Activated CD4-positive, CD25-positive, alpha-beta regulatory T cell treated with anti-CD3 and anti-CD28 coated beads, Interleukin-2, amount 50 U/mL, for 24 hours (primary cell): Measurements from ENCODE around the gene SV2C.
"Not testable (repeated sequence)": the region's sequence is repeated elsewhere in the genome, so short reads cannot be mapped to it uniquely, and the experiment has no call there.

Experiments
- ATAC-seq, 2 donors: fragments of 150-1000 bp; cut with Tn5 transposase; one replicate each; pipeline ENCODE4 v1.10.0; 2021; ENCODE audit warnings: mild to moderate bottlenecking in 1 of 2, moderate library complexity in 1 of 2

SV2C gene

DNA sequence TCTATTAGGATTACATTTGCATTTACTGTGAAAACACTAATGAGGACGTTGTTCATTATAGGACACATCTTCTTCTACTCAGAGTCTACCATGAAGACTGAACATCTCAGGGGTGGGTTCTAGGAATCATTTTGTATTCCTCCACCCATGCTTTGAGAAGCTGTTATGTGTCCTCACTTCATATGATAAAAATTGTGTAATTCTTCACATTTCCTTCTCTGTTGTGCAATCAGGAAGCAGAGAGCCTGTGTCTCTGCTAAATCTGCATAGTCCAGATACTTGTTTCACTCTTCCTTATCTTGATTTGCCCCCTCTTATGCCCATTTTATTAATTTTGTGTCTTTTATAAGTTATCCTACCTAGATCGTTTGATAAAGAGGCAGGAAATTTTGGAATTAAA, 222.1 kb downstream of the SV2C start:
- no peak for ATAC-seq

DNA sequence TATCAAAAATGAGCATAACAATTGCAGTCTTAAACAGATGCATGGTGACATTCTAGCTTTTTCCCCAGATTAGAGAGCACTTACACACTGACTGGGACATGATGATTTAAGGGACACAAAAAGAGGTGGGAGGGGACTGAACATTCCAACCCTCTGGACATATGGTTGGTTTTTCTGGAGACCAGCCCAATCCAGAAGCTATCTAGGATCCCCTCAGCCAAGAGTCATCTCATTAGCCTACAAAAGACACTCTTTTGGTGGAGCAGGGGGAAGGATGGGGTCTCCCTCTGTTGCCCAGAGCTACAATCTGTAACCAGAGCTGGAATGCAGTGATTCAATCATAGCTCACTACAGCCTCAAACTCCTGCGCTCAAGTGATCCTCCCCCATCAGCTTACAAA, 222.6 kb downstream of the SV2C start:
- ATAC-seq: no peak

DNA sequence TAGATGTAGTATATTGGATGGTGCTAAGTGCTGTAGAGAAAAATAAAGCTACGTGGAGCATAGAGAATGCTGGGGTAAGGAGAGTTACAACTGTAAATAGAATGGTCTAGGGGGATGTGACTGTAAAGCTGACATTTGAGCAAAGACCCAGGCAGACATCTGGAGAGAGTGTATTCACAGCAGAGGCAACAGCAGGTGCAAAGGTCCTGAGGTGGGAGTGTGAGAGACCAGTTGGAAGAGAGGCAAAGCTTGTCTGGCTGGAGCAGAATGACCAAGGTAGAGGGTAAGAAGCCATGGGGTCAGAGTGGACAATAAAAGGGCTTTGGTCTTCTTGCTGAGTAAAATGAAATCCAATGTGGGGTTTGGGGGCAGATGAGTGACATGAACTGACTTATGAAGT, 227.0 kb downstream of the SV2C start:
- ATAC-seq: no peak

DNA sequence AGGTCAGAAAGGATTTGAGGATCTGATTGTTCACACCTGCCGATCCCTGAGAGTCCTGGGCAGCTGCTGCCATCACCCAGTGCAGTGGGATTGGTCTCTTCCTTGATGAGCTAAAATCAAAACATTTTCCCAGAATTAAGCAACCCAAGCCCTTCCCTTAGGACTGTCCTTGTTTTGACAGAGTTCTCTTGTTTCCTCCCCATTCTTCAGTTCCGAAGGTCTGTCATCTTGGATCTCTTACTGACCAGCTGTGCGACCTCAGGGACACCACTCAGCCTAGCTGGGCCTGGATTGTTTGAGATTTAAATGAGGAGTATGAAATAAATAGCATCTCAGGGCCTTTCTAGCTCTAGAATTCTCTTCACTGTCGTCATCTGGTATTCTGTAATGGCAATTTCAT, 229.6 kb downstream of the SV2C start:
- ATAC-seq: no peak

DNA sequence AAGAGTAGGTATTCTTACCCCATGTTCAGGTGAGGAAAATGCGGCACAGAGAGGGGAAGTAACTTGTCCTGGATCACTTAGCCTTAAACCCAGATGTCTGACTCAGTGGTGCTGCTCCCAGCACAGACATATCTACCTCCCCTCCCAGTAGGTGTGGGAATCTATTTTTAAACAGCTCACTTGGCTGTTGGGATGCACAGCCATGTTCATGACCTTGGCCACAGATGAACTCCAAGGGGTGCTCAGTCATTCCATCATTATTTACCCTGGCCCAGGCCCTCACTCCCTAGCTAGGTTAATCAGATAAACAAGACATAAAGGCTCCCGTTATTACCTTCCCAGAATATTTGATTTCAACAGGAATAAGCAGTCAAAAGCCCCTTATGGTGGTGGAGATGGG, 231.5 kb downstream of the SV2C start:
- no peak for ATAC-seq

DNA sequence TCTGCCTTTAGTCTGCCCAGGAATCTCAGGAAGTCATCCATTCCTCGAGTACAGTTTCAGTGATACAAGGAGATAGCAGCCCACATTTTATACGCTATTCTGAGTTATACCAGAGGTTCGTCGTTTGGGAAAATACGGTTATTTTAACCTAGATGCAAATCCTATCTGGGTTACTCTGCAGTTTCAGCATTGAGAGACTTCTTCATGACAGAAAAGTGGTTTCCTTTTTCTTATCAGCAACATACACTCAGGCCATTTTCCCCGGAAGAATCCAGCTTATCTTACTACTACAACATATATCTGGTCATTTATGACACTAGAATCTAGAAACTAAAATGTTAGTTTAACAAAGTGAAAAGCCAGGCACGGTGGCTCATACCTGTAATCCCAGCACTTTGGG, 236.5 kb downstream of the SV2C start:
- ATAC-seq: no peak

DNA sequence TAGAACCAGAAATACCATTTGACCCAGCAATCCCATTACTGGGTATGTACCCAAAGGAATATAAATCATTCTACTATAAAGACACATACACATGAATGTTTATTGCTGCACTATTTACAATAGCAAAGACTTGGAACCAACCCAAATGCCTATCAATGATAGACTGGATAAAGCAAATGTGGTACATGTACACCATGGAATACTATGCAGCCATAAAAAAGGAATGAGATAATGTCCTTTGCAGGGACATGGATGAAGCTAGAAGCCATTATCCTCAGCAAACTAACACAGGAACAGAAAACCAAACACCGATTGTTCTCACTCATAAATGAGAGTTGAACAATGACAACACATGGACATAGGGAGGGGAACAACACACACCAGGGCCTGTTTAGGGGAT, 240.3 kb downstream of the SV2C start:
- not testable (repeated sequence) for ATAC-seq

DNA sequence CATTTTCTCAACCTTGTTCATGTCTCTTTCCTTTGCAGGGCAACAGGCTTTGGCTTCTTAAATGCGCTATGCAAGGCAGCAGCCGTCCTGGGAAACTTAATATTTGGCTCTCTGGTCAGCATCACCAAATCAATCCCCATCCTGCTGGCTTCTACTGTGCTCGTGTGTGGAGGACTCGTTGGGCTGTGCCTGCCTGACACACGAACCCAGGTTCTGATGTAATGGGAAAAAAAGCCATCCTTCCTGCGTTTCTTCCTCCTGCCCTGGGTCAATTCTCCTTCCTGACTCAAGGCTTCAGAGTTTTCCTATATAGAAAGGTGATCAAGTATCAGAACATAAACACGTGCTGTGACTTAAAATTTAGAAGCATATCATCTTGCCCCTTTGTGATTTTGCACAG, 242.1 kb downstream of the SV2C start:
- ATAC-seq: no peak

DNA sequence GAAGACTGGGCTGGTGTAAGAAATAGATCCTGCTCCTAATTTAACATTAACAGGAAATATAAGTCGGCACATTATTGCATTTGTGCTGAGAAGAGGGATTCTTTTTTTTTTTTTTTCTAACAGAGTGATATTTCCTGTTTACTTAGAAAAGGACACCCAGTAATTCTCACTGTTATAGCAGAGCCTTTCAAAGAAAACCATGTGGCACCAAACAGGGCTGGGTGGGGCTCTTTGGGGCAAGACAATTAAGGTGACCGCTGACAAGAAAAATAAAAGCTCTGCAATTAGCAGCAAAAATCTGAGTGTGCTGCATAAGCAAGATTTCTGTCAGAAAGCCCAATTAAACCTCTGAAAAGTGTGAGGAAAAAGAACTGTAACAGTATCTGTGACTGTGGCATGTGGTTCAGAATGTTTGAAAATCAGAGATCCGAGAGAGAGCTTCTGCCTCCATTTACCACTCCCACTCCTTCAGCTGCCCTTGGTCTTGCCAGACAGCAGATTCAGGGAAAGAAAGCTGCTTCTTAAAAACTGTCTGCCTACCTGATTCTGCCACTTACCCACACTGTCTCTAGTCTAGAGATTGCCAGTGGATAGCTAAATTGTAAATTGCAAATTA, 242.8 kb downstream of the SV2C start:
- ATAC-seq: peak; percentile 61 to 64

DNA sequence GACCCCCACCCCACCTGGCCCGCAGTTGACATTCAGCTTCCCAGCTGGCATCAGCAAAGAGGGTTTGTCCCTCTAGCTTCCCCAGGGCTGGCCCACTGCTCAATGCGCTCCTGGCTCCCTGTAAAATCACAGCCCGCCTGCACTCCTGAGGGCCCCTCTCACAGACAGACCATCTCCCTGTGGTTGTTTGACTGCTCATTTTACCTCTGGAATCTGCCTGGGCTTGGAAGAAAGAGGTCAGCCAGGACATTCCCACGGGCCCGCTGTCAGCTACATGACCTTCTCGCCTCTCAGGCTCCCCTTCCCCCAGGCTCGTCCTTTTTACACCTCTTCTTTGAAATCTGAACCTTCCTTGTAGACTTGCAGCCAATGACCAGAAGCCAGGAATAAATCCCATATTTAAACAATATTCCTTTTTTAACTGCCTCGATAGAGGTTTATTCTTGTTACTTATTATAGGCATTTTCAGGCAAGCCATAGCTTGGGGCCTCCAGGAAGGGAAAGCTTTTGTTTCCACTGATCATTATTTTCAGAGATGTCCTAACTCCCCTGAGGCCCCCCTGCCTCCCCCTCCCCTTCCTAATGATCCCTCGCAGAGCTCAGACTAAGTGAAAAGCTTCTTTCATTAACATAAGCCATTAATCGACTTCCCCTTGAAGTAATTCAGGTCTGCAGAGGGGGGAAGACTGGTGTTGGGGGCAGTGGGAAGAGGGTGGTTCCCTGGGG, 243.6 kb downstream of the SV2C start:
- ATAC-seq: no peak

DNA sequence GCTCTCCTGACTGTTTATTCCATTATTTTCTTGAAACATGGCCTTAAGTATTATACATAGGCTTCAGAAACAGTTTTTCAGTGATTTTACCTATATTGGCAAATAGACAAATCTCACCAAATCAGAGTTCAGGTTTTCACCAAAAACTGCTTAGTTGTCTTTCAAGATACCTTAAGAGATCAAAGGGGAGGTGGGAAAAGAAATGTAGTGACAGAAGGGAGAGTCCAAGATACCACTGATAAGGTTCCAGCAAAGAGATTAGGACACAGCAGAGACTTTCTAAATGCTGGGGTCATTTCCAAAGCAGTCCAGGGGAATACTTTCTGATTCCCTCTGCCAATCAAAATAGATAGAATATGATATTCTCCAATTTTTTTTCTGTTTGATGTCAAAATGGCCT, 246.2 kb downstream of the SV2C start:
- ATAC-seq: no peak

DNA sequence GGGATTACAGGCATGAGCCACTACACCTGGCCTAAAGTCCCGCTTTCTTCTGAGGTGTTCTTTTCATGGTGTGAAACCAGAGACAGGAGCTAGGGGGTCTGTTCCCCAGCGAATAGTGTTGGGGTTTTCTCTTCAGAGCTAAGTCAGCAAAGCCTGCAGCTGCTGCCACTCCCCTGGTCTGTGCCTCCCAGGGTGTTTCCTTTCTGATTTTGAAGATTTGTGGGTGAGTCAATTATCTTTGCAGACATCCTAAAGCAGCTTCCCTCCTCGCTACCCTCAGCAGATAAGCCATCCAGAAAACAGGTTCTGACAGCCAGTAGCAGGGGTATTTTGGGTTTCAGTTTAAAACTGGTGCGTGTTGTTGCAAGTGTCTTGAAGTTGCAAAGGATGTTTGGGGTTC, 247.9 kb downstream of the SV2C start:
- ATAC-seq: peak; percentile 38 to 60

DNA sequence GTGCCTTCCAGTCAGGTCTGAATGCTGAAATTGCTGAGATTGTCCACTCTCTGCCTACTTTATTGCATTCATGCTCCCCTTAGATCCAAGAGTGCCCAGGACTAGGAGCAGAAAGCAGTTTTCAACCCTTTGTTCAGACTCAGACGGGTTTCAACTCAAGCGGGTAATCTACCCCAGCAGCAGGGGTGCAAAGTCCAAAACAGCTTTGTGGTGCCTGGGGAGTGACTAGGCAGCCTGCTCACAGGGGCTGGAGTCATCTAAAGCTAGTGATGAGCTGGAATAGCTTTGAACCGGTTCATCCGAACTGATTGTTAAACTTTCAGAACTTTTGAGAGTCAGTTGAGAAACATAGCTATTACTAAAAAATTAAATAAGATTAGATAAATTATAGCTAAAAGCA, 248.9 kb downstream of the SV2C start:
- no peak for ATAC-seq

DNA sequence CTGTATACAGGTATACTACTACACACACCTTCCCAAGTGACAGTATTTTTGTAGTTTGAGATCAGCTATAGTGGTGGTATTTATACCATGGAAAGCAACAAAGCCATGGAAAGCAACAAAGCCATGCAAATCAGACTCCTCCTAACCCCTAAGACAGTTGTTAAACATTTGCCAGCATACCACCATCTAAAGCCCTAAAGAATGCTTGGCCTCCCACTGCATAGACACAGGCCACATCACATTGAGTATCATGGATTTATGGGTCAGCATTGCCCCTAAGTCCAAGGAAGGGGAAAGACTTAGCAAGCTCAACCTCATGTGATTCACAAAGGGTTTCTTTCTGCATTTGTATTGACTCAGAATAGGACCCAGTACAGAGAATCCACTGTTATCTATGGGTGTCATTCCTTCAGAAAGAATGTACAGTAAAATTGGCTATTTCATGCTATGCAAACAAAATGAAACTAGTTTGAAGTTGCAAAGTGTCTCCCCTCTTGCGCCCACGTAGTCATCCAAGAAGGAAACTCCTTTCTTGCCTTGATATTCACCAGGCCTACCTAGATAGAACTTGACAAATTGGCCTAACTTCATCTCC, 249.5 kb downstream of the SV2C start:
- ATAC-seq: peak; percentile 41 to 44

DNA sequence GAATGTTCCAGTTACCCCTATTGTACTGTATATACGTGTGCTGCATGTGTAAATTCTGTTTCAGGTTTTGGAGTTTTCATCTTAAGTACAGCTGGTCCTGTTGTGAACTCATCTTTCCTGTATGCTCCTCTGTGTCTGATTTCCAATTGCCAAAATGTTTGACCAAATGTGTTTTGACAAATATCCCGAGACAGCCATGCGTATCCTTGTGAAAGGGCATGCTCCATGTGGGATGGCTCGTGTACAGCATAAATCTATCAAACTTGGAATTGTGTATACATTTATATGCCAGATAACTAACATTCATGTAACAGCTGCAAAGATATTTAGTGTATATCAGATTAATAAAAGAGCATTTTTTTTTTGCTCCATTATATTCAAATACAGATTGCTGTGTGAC, 250.4 kb downstream of the SV2C start:
- ATAC-seq: no peak

DNA sequence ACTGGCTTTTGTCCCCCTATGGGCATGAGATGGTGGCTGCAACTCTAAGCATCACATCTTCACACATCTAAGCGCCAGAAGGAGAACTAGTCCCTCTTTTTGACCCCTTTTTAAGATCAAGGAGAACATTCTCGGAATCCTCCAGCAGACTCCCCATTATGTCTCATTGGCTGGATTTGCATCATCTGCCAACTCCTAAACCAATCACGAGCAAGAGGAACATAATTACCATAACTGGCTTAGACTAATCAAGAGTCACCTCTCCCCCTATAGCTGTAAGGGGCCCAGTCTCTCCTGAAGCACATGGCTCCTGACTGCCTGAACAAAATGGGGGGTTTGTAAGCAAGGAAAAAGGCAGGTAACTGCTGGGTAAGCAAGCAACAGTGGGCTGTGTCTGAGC, 251.4 kb downstream of the SV2C start:
- ATAC-seq: no peak

DNA sequence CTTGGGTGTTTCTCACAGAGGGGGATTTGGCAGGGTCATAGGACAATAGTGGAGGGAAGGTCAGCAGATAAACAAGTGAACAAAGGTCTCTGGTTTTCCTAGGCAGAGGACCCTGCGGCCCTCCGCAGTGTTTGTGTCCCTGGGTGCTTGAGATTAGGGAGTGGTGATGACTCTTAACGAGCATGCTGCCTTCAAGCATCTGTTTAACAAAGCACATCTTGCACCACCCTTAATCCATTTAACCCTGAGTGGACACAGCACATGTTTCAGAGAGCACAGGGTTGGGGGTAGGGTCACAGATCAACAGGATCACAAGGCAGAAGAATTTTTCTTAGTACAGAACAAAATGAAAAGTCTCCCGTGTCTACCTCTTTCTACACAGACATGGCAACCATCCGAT, 252.3 kb downstream of the SV2C start:
- not testable (repeated sequence) for ATAC-seq

DNA sequence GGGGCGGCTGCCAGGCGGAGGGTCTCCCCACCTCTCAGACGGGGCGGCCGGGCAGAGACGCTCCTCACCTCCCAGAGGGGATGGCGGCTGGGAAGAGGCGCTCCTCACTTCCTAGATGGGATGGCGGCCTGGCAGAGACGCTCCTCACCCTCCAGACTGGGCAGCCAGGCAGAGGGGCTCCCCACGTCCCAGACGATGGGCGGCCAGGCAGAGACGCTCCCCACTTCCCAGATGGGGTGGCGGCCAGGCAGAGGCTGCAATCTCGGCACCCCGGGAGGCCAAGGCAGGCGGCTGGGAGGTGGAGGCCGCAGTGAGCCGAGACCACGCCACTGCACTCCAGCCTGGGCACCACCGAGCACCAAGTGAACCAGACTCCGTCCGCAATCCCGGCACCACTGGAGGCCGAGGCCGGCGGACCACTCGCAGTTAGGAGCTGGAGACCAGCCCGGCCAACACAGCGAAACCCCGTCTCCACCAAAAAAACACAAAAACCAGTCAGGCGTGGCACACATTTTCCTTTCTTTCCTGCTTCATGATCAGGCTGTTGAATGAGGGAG, 253.1 kb downstream of the SV2C start:
- not testable (repeated sequence) for ATAC-seq

DNA sequence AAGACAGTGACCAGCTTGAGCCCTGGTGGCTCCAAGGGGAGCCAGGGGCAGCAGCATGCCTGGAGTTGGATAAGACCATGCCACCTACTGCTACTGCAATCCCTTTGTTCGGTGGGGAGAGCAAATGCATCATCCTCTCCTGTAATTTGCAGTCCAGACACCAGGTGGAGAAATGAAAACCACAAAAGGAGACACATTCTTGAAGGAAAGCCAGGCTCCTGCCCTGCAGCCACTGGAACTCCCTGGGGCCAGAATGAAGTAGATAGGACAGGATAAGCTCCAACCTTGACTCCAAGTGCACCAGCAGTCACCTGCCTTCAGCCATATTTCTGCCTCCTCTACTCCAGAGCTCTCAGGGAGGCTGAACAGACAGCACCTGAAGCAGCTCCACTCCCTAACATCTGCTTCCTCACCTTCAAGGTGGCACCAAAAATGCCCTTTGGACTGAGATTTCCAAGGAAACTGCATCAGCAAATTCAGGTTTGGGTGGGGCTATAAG, 254.8 kb downstream of the SV2C start:
- ATAC-seq: peak; percentile 10 to 28

DNA sequence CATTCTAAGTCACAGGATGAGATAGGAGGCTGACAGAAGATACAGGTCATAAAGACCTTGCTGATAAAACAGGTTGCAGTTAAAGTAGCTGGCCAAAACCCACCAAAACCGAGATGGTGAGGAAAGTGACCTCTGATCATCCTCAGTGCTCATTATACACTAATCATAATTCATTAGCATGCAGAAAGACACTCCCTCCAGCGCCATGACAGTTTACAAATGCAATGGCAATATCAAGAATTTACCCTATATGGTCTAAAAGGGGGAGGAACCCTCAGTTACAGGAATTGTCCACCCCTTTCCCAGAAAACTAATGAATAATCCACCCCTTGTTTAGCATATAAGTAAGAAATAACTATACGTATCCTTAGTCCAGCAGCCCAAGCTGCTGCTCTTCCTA, 256.7 kb downstream of the SV2C start:
- ATAC-seq: no peak

DNA sequence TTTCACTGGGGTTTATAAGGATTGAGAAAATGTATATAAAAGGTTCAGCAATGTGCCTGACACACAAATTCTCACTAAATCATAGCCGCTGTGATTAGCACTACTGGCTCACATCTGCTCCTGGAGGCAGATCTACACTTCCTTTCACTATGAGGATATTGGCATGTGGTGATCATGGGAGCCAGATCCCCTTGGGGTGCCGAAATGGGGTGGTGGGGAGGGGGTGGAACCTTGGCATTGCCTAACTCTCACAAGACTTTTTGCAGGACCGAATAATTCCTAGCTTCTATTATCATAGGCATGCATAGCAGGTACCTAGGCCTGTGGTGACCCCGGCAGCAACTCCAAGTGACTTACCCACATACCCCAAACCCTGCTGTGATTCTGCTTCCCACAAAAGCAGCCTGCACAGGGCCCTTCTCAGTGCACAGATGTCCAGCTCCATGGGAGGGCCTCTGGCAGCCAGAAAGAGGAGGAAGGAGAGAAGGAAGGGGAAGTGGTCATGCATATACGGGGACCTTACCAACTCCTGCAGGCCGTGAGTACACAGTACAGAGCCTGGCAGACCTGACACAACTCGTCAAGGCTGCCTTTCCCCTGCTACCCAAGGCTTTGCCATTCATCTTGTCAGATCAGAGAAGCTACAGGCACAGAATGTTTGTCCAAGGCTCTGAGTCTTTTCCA, 258.6 kb downstream of the SV2C start:
- ATAC-seq: no peak

DNA sequence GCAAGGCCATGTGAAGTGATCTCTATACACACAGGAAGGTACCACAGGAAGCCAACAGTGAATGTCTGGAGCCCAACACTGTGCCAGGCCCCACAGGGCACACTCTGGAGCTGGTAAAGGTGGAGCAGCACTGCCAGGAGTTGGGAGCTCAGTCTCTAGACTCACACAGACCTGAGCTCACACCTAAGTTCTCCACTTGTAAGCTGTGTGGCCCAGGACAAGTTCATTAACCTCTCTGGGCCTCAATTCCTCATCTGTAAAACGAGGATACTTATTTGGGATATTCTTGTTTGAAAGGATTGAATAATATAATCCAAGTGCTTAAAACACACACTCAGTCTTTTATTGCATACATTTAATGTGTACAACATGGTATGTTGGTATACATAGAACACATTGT, 259.3 kb downstream of the SV2C start:
- ATAC-seq: no peak

DNA sequence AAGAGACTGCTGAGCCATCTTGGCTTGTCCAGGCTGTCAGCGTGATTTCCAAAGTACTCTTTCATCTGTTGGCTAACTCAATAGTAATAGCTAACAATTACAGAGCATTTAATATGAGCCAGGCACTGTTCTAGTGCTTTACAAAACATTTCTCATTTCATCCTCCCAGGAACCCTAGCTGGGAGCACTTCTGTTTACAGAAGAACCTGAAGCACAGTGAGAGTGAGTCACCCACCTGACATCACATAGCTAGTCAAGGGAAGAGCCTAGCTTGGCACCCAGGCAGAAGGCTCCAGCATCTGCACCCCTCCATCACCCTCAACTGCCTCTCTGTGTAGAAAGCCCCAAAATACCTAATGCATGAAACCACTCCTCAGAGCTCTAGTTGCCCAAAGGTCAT, 262.4 kb downstream of the SV2C start:
- ATAC-seq: no peak
